AG04449 (cell line): ENCODE measurements around the gene NETO1.
A peak's percentile ranks its signal among the peaks of the same experiment; 100 is the strongest.

Experiments
- CTCF ChIA-PET: fragments of 350-600 bp; formaldehyde crosslinking; extraction: SDS; loops from one replicate; lab custom pipeline; 2021; ENCODE audit warnings: antibody characterized with exemption; lab: Yijun Ruan, JAX
- POLR2A ChIA-PET: fragments of 400-600, 350-600 bp; formaldehyde crosslinking; extraction: SDS; loops from one replicate; lab custom pipeline; 2020; ENCODE audit warnings: antibody characterized with exemption, inconsistent platforms; lab: Yijun Ruan, JAX
- DNase-seq: peaks from one replicate; pipeline ENCODE4 v3.0.0-alpha.2; 2010; ENCODE audit warnings: low read depth, low spot score
- H3K4me3 ChIP-seq: 2 replicates; pipeline ENCODE4 v1.5.1; 2011; ENCODE audit warnings: low read depth, mild to moderate bottlenecking, control low read depth, low read length
- TF ChIP-seq, protein P1 (sequence below): IDR thresholded peaks from one replicate; pipeline ENCODE4 v1.5.1; 2011; ENCODE audit warnings: mild to moderate bottlenecking, moderate library complexity, low read length, control low read depth, inconsistent platforms; ENCODE audit not compliant: insufficient read depth; ENCODE audit errors: missing control alignments

NETO1 gene

GRCh38 chr18:72895548-72895947, 27.8 kb upstream of the NETO1 start:
- ChIA-PET CTCF (no interaction called here), POLR2A (no interaction called here)
- no peak overlapping the region for H3K4me3 ChIP-seq
- TF ChIP-seq, protein P1, sequence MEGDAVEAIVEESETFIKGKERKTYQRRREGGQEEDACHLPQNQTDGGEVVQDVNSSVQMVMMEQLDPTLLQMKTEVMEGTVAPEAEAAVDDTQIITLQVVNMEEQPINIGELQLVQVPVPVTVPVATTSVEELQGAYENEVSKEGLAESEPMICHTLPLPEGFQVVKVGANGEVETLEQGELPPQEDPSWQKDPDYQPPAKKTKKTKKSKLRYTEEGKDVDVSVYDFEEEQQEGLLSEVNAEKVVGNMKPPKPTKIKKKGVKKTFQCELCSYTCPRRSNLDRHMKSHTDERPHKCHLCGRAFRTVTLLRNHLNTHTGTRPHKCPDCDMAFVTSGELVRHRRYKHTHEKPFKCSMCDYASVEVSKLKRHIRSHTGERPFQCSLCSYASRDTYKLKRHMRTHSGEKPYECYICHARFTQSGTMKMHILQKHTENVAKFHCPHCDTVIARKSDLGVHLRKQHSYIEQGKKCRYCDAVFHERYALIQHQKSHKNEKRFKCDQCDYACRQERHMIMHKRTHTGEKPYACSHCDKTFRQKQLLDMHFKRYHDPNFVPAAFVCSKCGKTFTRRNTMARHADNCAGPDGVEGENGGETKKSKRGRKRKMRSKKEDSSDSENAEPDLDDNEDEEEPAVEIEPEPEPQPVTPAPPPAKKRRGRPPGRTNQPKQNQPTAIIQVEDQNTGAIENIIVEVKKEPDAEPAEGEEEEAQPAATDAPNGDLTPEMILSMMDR, result no peak
- DNase-seq, result no peak

- H3K4me3 ChIP-seq, result no peak overlapping the region
- ChIA-PET CTCF (no interaction called here), POLR2A (no interaction called here)
Observed at GRCh38 chr18:72878561-72878960, 10.8 kb upstream of the NETO1 start.

GRCh38 chr18:72878143-72878542, 10.4 kb upstream of the NETO1 start:
- no peak for DNase-seq
- TF ChIP-seq, protein P1, result no peak
- CTCF ChIA-PET, result no interaction called here
- POLR2A ChIA-PET, result no interaction called here
- no peak overlapping the region for H3K4me3 ChIP-seq

More at GRCh38 chr18:72878561-72878960, 10.8 kb upstream of the NETO1 start:
- no peak for DNase-seq
- TF ChIP-seq, protein P1, result no peak

- ChIA-PET CTCF (no interaction called here), POLR2A (no interaction called here)
- no peak overlapping the region for H3K4me3 ChIP-seq
- peak; percentile 5 for DNase-seq
- TF ChIP-seq, protein P1, result no peak
Observed at GRCh38 chr18:72871091-72871490, 3.3 kb upstream of the NETO1 start.

- TF ChIP-seq, protein P1, result no peak
- POLR2A ChIA-PET, result no interaction called here
- H3K4me3 ChIP-seq, result no peak overlapping the region
- no peak for DNase-seq
- CTCF ChIA-PET, result no interaction called here
Observed at GRCh38 chr18:72869226-72870185, 1.7 kb upstream of the NETO1 start.

DNA sequence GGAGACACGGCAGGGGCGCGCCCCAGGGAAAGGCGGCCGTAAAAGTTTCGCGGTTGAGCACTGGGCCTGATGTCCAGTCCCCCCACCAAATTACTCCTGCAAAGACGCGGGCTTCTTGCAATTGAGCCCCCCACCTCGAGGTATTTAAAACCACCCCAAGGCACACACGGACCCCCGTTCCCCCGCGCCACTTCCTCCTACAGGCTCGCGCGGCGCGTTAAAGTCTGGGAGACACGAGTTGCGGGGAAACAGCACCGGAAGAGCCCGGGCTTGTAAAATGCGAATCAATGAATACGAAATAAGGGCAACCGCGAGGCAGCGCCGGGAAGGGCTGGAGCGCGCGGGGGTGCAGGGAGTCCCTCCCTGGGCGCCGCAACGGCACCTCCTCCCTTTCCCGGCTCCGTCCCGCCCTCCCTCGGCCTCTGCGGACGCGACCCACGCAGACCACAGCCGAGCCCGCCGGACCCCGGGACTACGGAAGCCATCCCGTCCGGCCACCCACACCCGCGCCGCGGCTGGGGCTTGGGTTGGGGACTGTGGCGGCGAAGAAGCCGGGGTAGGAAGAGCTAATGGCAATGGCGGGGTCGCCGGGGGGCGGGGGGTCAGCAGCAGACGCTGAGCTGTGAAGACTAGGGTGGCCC, 918 bp upstream of the NETO1 start:
- TF ChIP-seq, protein P1, result no peak
- ChIA-PET POLR2A (no interaction called here), CTCF (no interaction called here)
- DNase-seq, result no peak
- H3K4me3 ChIP-seq, result peak overlapping the region; percentile 33
